Glomerular endothelial cell (primary cell): ENCODE measurements around the gene KCTD17. TPM values are rescaled to one million over a fixed set of nuclear protein-coding genes. Genes with fewer than 3 reads are reported as not detected.

Experiments
- DNase-seq: peaks from one replicate; pipeline ENCODE4 v3.0.0-alpha.2; 2011; ENCODE audit warnings: low read depth, low spot score; ENCODE audit errors: extremely low read depth
- total RNA-seq: library from RNA; depleted of rRNA; stranded (reverse); fragments of >200 nt; gene quantifications from 2 replicates; pipeline ENCODE4 v1.2.3, GENCODE V29; 2015

Gene KCTD17
- total RNA-seq, 1 donor from 2014 or later, result 35.1 TPM

DNA sequence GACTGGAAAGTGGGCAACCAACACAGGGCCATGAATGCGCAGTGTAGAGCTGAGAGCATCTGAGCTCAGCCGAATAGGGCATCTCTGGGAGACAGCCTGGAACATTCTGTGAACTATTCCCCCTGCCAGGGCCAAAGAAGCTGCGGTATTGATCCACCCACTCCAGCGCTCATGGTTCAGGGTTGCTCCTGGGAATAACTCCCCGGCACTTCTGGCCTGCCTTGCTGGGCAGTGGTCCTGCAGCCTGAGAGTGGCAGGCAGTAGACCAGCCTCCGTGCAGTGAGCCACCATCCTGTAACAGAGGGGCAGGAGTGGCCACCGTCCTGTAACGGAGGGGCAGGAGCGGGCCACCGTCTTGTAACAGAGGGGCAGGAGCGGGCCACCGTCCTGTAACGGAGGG is 45.8 kb downstream of the KCTD17 start:
- no peak for DNase-seq

DNA sequence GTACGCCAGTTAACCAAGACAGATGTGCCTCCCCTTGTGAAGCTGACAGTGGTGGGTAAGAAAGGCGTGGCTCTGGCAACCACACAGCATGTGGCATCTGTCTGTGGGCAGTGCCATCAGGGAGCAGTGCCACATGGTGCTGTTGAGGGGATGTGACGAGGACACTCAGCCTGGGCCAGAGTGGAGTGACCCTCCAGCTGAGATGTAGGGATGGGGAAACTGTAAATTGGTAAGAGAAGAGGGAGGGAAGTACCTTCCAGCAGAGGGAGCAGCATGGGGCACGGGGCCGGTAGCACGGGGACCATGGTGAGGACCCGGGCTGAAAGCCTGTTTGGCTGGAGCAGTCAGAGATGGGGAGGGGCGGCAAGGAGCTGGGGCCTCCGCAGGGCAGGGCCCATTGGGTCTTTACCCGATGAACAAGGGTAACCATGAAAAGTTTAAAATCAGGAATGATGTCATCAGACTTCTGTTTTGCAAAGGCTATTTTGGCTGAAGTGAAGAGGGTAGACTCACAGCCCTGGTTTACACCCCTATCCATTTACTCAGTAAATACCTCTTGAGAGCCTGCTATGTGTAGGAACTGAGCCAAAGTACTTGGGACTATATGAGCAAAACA is 47.5 kb downstream of the KCTD17 start:
- no peak for DNase-seq

DNA sequence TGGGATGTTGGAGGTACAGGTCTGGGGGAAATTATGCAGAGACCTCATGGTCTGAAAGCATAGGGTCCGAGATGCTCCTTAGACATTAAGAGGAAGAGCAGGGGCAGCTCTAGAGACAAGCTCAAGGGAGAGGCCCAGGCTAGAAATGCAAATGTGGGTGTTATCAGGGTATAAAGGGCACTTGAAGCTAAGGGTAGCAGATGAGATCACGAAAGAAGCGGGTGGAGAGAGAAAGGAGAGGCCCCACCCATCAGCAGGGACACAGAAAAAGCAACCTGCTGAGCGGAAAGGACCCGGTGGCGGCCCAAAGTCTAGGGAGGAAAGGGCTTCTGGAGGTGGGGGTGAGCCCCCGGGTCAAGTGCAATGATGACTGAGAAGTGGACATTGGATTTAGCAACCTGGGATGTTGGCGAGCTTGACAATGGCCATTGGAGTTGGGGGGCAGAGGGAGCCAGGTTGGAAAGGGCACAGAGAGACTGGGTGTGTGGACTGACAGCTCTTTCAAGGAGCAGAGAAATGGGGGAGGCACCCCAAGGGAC is 49.1 kb downstream of the KCTD17 start:
- no peak for DNase-seq

DNA sequence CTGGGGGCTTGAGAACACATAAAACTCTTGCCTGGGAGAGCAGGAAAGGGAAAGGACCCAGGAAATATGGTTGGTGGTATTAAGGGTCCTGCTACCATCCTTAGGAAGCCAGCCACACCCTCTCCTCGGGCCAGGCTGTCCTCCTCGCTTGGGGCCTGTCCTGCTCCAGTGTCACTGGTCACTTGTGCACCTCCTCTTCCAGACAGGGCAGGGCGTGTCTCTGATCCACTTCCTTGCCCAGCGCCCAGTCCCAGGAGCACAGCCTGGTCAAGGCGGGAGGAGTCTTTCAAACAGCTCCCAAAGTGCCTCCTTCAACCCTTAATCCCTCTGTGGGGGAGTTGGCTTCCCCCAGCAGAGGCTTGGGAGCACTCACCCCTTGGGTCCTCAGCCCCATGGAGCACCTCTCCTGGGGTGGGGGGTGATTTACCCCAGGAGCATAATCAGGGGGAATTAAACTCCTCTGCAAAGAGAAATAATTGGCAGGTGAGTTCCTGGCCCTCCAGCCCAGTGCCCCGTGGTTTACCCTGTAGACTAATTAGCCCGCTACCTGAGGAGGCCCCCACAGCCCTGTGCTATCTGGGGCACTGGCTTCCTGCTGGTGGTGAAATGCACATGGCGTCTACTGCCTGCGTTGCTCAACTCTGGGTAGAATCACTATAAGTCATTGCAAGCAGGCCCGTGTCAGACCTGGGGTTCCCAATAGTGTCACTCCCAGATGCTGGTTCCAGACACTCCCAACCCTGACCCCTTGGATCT is 49.9 kb downstream of the KCTD17 start:
- DNase-seq, result no peak

DNA sequence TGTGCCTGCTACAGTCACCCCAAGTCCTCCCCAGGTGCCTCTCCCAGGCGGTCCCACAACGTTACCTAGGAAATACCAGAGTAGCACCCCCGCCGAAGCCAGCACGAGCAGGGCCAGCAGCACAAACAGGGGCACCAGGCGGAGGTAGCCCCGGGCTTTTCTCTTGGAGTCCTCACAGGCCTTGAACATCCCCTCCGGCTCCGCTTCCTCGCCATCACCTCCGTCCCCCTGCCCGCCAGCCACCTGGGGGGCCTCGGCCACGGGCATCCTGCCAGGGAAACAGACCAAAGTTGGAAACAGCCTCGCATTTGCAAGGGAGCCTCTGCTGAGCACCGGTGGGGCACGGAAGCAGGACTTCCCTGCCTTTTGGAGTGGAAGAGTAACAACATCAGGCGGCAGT is 51.6 kb downstream of the KCTD17 start:
- no peak for DNase-seq

DNA sequence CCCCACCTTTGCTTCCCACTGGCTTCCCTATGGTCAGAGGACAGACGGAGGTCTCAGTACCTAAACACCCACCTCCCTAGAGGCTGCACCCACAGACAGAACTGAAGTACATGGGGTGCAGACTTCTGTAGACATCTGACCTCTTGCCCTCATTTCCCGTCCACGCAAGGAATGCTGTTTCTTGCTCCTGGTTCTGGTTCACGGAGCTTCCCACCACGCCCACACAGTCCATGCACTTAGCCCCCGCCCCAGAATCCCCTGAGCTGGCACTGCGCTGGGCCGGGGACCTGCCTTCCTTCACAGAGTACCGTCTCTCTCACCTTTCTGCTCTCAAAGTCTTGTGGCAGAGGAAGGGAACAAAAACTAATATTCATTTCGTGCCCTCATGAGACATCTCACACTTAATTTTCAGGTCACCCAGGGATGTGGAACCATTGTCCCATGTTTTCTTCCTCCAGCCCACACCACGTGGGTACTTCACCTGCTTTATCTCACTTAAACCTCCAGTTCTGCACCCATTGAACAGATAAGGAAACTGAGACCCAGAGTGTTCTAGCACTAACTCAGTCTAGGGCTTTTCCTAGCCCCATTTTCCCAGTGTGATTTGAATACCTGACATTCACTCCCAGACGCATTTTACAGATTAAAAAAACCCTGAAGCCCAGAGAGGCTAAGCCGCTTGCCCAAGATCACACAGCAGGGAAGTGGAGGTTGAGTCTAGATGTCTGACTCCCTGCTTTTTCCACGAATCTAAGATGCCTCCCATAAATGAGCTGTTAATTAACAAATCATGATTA is 52.3 kb downstream of the KCTD17 start:
- DNase-seq, result no peak

DNA sequence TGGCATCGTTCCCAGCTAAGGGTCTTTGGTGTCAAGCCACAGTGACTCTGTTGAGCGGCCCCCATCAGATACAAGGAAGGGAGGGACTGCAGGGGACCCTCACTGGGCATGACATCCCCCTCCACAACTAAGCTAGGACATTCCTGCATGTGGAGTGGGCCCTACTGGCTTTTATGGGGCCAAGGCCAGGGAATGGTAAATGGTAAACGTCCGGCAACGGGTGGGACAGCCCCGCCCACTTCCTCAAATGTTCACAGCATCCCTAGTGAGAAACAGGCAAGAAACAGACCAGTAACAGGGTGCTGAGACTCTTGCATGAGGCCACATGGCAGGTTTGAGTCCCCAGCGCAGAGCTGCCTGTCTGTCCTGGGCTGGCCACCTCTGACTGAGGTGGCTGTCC is 53.6 kb downstream of the KCTD17 start:
- no peak for DNase-seq

DNA sequence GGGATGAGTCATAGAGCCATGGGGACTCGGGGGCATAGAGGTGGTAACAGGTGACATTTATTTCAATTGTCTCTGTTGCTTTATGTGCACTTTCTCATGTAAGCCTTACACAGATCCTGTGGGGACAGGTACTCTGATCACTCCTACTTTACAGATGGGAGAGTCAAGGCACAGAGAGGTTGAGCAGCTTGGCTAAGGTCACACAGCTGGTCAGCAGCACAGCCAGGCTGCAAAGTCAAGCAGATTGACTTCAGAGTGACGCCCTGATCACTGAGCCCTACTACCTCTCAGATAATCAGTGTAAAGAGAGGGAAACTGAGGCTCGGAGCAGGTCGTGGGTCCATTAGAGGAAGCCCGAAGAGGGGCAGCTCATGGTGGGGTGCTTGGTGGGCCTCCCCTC is 54.4 kb downstream of the KCTD17 start:
- no peak for DNase-seq

DNA sequence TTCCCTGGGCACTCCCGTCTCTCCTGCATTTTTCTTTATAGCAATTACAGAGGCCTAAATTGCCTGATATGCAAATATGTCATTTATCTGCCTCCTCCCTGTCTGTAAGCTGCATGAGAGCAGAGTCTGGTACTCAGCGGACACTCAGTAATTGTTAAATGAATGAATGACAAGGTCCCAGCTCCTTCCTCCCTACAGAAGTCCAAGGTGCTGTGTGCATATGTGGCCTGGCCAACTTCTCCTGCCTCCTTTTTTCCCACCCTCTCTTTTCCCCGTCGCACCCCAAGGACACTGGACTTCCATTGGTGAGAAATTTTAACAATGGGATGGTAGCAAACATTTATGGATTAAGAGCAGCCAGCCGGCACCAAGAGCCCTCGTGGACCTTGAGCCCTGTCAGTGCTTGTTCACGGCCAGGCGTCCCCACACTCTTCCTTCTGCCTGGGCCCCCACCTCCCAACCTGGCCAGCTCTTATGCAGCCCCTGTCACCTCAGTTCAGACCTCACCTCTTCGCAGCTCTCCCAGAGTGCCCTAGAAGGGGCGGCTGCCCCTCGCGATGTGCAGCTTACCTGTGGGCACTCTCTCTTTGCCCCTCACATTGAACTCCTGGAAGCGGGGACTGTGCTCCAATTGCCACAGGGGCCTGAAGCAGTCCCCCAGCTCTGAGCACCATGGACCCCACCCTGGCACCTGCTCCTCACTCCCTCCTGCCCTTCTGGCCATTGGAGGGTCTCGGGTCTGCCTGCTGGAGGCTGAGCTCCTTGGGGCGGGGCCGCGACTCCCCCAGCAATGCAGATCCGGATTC is 56.5 kb downstream of the KCTD17 start:
- DNase-seq, result no peak

DNA sequence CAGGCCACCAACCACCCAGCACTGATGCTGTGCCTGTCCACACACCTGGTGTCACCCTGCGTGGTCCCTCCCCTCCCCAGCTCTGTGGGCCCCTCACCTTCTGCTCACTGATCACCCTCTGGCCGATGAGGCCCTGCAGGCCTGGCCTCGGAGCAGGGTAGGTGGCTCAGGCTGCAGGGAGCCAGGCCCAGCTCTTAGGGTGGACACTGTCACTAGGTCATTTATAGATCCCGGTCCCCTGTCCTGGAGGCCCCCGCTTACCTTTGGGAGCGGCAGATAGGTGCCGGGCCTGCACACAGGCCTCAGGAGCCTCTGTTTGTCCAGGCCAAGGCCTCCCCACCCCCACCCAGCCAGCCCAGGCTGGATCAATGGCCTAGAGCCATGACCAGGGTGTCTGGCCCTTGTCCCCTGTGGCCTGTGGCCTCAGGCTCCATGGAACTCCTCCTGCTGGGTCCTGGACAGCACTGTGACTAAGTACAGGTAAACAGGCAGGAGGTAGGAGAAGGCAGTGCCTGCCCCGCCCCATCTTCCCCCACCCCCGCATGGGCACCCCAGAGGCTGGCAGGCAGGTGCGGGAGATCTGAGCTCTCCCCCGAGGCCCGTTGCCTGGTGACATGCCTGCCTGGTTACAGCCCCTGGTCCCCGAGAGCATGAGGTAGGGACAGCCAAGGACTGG is 57.8 kb downstream of the KCTD17 start, which contains the start of gene TMPRSS6:
Gene TMPRSS6 (minus strand): TSS at position 472 of the 676 bp plus-strand sequence. CDS start 6,296 bp downstream, outside the sequence.
- DNase-seq, result no peak

DNA sequence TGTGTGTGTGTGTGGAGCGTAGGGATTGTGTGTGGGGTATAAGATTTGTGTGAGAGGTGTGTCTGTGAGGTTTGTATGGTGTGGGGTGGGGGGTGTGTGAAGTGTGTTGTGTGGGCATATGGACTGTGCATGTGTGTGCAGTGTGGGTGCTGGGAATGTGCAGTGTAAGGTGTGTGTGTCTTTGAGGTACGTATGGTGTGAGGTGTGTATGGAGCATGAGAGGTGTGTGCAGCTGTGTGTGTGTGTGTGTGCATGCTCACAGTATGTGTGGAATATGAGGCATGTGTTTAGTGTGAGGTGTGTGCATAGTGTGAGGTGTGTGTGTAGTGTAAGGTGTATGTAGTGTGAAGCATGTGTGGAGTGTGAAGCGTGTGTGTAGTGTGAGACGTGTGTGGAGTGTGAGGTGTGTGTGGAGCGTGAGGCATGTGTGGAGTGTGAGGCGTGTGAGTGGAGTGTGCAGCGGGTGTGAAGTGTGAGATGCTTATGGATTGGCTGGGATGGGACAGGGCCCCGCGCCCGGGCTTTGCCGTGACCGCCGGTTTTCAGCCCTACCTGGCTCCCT is 59.7 kb downstream of the KCTD17 start:
- DNase-seq, result no peak

DNA sequence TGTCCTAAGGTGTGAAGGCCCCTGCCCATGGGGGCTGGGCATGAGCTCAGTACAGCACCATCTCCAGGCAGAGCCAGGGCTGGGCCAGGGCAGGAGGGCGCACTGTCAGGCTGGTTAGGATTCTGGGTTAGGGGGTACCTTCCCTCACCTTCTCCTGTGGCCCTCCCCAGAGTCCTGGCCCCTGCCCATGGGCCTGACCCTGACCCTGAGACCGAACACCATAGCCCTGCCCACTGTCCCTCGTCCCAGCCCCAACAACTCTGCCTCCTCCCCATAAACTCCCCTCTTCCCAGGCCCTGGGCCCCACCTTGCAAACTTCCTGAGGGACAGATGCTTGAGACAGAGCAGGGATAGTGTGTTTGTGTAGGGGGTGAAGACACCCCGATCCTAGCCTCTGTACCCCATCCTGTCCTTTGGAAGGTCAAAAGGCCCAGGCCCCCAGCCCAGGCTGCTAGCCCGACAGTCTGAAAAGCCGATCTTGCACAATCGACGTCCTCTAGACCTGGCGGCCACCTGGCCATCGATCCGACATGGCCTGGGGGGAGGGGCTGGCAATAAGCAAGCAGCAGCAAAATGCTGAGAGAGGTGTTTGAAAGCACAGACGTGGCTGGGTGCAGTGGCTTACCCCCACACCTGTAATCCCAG is 60.7 kb downstream of the KCTD17 start:
- DNase-seq, result no peak

Other genes with a start within 250 kb of the KCTD17 start
- gene PVALB, start 234.7 kb upstream of the KCTD17 start, total RNA-seq, result 0.58 TPM in 1 of 2 replicates, not detected in the other
- 0.41 TPM in 1 of 2 replicates, not detected in the other for gene NCF4, start 190.7 kb upstream of the KCTD17 start, total RNA-seq
- gene CSF2RB, start 138.1 kb upstream of the KCTD17 start, total RNA-seq, result 3.6 and 19.8 TPM in 2 replicates
- gene TST, start 32.3 kb upstream of the KCTD17 start, total RNA-seq, result 63.6 and 90.9 TPM in 2 replicates
- 165 and 191 TPM in 2 replicates for gene MPST, start 32.0 kb upstream of the KCTD17 start, total RNA-seq
- gene TMPRSS6, start 58.0 kb downstream of the KCTD17 start, total RNA-seq, result not detected in 2 replicates
- gene IL2RB, start 98.2 kb downstream of the KCTD17 start, total RNA-seq, result 0.18 and 0.34 TPM in 2 replicates
- 14.2 and 15.2 TPM in 2 replicates for gene C1QTNF6, start 136.5 kb downstream of the KCTD17 start, total RNA-seq
- gene SSTR3, start 160.7 kb downstream of the KCTD17 start, total RNA-seq, result 0.05 TPM in 1 of 2 replicates, not detected in the other
- gene RAC2, start 192.5 kb downstream of the KCTD17 start, total RNA-seq, result 126 and 218 TPM in 2 replicates
- gene CYTH4, start 230.8 kb downstream of the KCTD17 start, total RNA-seq, result 0.24 and 0.47 TPM in 2 replicates